GM18909 (cell line): Measurements from ENCODE around the gene AGMO.

Experiments used
- ATAC-seq: cut with Tn5 transposase; IDR thresholded peaks from one replicate; pipeline ENCODE4 v1.9.1; 2021; ENCODE audit warnings: mild to moderate bottlenecking; ENCODE audit not compliant: unreplicated experiment, poor library complexity

AGMO gene

GRCh38 chr7:15505761-15506160, 56.1 kb downstream of the AGMO start:
- ATAC-seq = no peak

- ATAC-seq = no peak
Measured at GRCh38 chr7:15504351-15504750, 57.5 kb downstream of the AGMO start.

- ATAC-seq = no peak
Measured at GRCh38 chr7:15503603-15504290, 58.1 kb downstream of the AGMO start.

GRCh38 chr7:15498465-15498864, 63.4 kb downstream of the AGMO start:
- ATAC-seq = no peak

- ATAC-seq = no peak
Measured at GRCh38 chr7:15495170-15495569, 66.6 kb downstream of the AGMO start.

GRCh38 chr7:15494711-15495110, 67.1 kb downstream of the AGMO start:
- no peak for ATAC-seq

GRCh38 chr7:15491361-15491760, 70.5 kb downstream of the AGMO start:
- ATAC-seq = no peak

- no peak for ATAC-seq
Measured at GRCh38 chr7:15490291-15490690, 71.5 kb downstream of the AGMO start.

- ATAC-seq = no peak
Measured at GRCh38 chr7:15489861-15490260, 72.0 kb downstream of the AGMO start.

- no peak for ATAC-seq
Measured at GRCh38 chr7:15489383-15489782, 72.4 kb downstream of the AGMO start.

- no peak for ATAC-seq
Measured at GRCh38 chr7:15488401-15488800, 73.4 kb downstream of the AGMO start.

- ATAC-seq = no peak
Measured at GRCh38 chr7:15487896-15488295, 73.9 kb downstream of the AGMO start.

- no peak for ATAC-seq
Measured at GRCh38 chr7:15485998-15486397, 75.8 kb downstream of the AGMO start.

GRCh38 chr7:15485431-15485830, 76.4 kb downstream of the AGMO start:
- ATAC-seq = no peak

- no peak for ATAC-seq
Measured at GRCh38 chr7:15481132-15481531, 80.7 kb downstream of the AGMO start.

- ATAC-seq = no peak
Measured at GRCh38 chr7:15478401-15478800, 83.4 kb downstream of the AGMO start.

GRCh38 chr7:15476531-15476918, 85.3 kb downstream of the AGMO start:
- ATAC-seq = no peak

- no peak for ATAC-seq
Measured at GRCh38 chr7:15475808-15476530, 85.8 kb downstream of the AGMO start.

GRCh38 chr7:15471669-15471950, 90.2 kb downstream of the AGMO start:
- no peak for ATAC-seq

GRCh38 chr7:15470825-15471668, 90.8 kb downstream of the AGMO start:
- no peak for ATAC-seq

- ATAC-seq = no peak
Measured at GRCh38 chr7:15464667-15465121, 97.1 kb downstream of the AGMO start.
